Kidney (tissue), 14 donors: ENCODE results near the gene MYO9B. TPM values are rescaled to one million over a fixed set of nuclear protein-coding genes. Genes with fewer than 3 reads are reported as not detected.
A peak's percentile ranks its signal among the peaks of the same experiment; 100 is the strongest.

Source experiments
- DNase-seq, 5 donors: peaks; one replicate each; pipeline ENCODE4 v3.0.0-alpha.2; 2013 to 2020
- FAIRE-seq: peaks from 2 replicates; lab custom pipeline; 2012; peaks lifted over from hg19 to GRCh38; lab: Jason Lieb, UNC
- H3K27ac ChIP-seq, 2 donors: one replicate each; pipeline ENCODE4 v1.7.0; 2013; ENCODE audit warnings: low read depth in 2 of 2, low read length in 2 of 2, inconsistent platforms in 1 of 2
- H3K27me3 ChIP-seq: one replicate; pipeline ENCODE4 v1.7.1; 2013; ENCODE audit warnings: low read length, inconsistent platforms; ENCODE audit not compliant: control insufficient read depth, insufficient read depth
- H3K36me3 ChIP-seq, 3 donors: one replicate each; pipeline versions ENCODE4 v1.7.0 to v1.7.1; 2013; ENCODE audit warnings: low read length in 3 of 3, control low read depth in 1 of 3, inconsistent platforms in 1 of 3; ENCODE audit not compliant: insufficient read depth in 3 of 3, control insufficient read depth in 2 of 3
- H3K4me1 ChIP-seq, 3 donors: one replicate each; pipeline versions ENCODE4 v1.7.0 to v1.7.1; 2013; ENCODE audit warnings: low read length in 3 of 3, inconsistent platforms in 1 of 3, low read depth in 1 of 3; ENCODE audit not compliant: control insufficient read depth in 2 of 3, insufficient read depth in 2 of 3
- H3K4me3 ChIP-seq, 3 donors: one replicate each; pipeline versions ENCODE4 v1.7.0 to v1.8.1; 2013; ENCODE audit warnings: low read length in 3 of 3, control low read depth in 1 of 3, inconsistent platforms in 1 of 3
- H3K9ac ChIP-seq, 3 donors: one replicate each; pipeline versions ENCODE4 v1.7.0 to v1.7.1; 2013; ENCODE audit warnings: low read length in 3 of 3, control low read depth in 1 of 3, inconsistent platforms in 1 of 3
- H3K9me3 ChIP-seq, 3 donors: one replicate each; pipeline versions ENCODE4 v1.7.0 to v1.7.1; 2013; ENCODE audit warnings: low read length in 3 of 3, control low read depth in 1 of 3, inconsistent platforms in 1 of 3; ENCODE audit not compliant: control insufficient read depth in 2 of 3, insufficient read depth in 1 of 3
- CTCF ChIP-seq: IDR thresholded peaks from 3 replicates; pipeline ENCODE4 v1.5.1; 2012; ENCODE audit warnings: mild to moderate bottlenecking, moderate library complexity, borderline replicate concordance; ENCODE audit not compliant: insufficient read depth; ENCODE audit errors: extremely low read depth
- intact Hi-C: fragments of 100-400 bp; cut with DNase I; formaldehyde crosslinking; loops from one replicate; pipeline ENCODE4 v1.11.1; 2022
- polyA plus RNA-seq: library from polyadenylated mRNA; stranded (reverse); fragments of 350-450 nt; fragmentation: Illumina TruSeq; extraction: RNeasy Lipid Tissue Mini Kit (QIAGEN cat#74804); gene quantifications from one replicate; pipeline ENCODE4 v1.2.3, GENCODE V29; 2014; ENCODE audit warnings: low read depth, low replicate concordance; ENCODE audit not compliant: insufficient read depth
- total RNA-seq: library from RNA; stranded (reverse); fragmentation: NEBNext Ultra II Directional; extraction: Animal tissue kit (Norgen Biotek cat#: 25700); gene quantifications from one replicate; pipeline ENCODE4 v1.2.1, GENCODE V29; 2021
- donor health status: control.
- donor health status: control.
- donor health status: control.
- donor health status: control.
- donor health status: control.
- donor health status: DM: yes; HTN: yes; CAD: no.
- donor health status: Normal renal cell carcinoma (clear cell type).

The MYO9B gene
- total and polyA plus RNA-seq, 2 donors from 2014 or later, result 14.7 to 68.1 TPM

DNA sequence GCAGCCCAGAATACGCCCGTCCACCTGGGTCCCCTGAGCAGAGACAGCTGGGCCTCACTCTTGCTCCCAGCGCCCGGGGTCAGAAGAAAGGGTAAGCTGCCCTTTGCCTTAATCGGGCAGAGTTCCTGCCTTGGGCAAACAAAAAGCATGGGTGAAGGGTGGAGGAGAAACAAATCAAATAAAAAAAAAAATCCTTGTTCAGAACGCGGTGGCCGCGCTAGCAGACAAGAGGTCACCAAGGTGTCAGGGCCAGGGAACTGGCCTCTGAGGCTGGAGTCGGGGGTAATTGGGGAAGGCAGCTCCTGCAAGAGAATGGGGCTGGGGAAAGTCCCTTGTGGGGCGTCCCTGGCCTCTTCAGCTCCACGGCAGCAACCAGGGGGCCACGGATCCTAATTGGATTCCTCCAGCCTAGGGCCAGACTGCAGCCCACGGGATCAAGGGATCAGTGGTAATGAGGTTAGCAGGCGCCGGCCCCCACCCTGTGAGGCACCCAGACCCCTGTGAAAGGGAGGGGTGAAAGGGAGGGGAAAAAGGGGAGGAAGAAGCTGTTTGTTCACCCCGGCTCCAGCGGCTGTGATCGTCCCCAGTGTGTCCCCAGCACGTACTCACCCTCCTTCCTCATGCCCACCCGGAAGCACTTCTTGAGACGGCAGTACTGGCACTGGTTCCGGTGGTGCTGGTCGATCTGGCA, 164.6 kb downstream of the MYO9B start:
- intact Hi-C loops, result no loop called here
- FAIRE-seq (no peak), DNase-seq (no peak)
- Histone ChIP-seq H3K36me3 (peaks cover 0 to 16% (median 3%) of the 10 kb centered on the region in 3 donors), H3K9ac (no peak overlapping the region), H3K27ac (no peak overlapping the region), H3K27me3 (no peaks in the 10 kb centered on the region), H3K9me3 (no peaks in the 10 kb centered on the region), H3K4me1 (peaks cover 0 to 23% (median 22%) of the 10 kb centered on the region in 3 donors), H3K4me3 (no peak overlapping the region)
- TF ChIP-seq CTCF, result no peak

DNA sequence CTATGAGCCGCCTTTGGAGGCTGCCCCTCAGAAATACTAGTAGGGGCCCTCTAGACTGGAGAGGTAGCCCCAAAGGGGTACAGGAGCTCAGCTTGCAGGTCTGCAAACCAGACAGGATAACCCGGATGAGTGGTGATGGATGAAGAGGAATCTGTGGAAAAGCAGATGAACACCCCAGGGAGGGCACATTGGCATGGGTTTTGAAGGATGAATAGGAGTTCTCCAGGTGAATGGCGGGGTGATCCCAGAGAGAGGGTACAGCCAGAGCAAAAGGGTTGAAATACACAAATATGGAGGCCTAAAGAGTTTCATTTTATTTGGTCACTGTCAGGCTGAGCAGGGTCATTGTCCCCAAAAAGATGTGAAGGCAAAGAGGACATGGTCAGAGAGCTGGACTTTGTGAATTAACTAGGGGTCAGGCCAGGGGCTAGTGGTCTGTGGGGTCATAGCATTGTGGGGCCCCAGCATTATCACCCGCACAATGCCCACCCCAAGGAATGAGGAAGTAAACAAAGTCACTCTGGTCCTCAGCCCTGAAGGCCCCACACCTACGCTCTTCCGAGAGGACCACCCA, 165.3 kb downstream of the MYO9B start:
- Histone ChIP-seq H3K27ac (no peak overlapping the region), H3K9me3 (no peaks in the 10 kb centered on the region), H3K9ac (no peak overlapping the region), H3K4me3 (no peak overlapping the region), H3K4me1 (peaks cover 0 to 23% (median 22%) of the 10 kb centered on the region in 3 donors), H3K27me3 (no peaks in the 10 kb centered on the region), H3K36me3 (peaks cover 0 to 16% (median 3%) of the 10 kb centered on the region in 3 donors)
- no peak for DNase-seq
- intact Hi-C loops, result no loop called here
- no peak for FAIRE-seq
- no peak for TF ChIP-seq CTCF

- H3K27ac ChIP-seq, result peak overlapping the region; percentile 13 to 88
- intact Hi-C loops, result no loop called here
- H3K27me3 ChIP-seq, result no peaks in the 10 kb centered on the region
- no peak for TF ChIP-seq CTCF
- FAIRE-seq, result no peak
- peaks cover 2 to 24% (median 22%) of the 10 kb centered on the region in 3 donors for H3K4me1 ChIP-seq
- H3K36me3 ChIP-seq, result peaks cover 0 to 16% (median 3%) of the 10 kb centered on the region in 3 donors
- no peaks in the 10 kb centered on the region for H3K9me3 ChIP-seq
- peak overlapping the region in 2 of 3 donors; percentile 82 to 86 for H3K4me3 ChIP-seq
- peak overlapping the region in 2 of 3 donors; percentile 46 to 81 for H3K9ac ChIP-seq
- peak in 4 of 5 donors; percentile 78 to 88 (median 82) for DNase-seq
Observed at GRCh38 chr19:17242431-17243208, 167.0 kb downstream of the MYO9B start.
